B cell (primary cell): Measurements from ENCODE around the gene USH2A. TPM values are rescaled to one million over a fixed set of nuclear protein-coding genes. Genes with fewer than 3 reads are reported as not detected.

Source experiments
- ATAC-seq: fragments of 200-7000 bp; cut with Tn5 transposase; one replicate; pipeline ENCODE4 v1.10.0; 2021; ENCODE audit warnings: low read depth, mild to moderate bottlenecking, moderate number of reproducible peaks, moderate library complexity
- CTCF ChIA-PET: fragments of 350-600 bp; sonication (Branson Sonifier 250); formaldehyde crosslinking; loops from one replicate; lab custom pipeline; 2021; ENCODE audit warnings: antibody characterized with exemption, inconsistent platforms; lab: Charles Lee
- POLR2A ChIA-PET: fragments of 350-600 bp; sonication (Branson Sonifier 250); formaldehyde crosslinking; loops from one replicate; lab custom pipeline; 2021; ENCODE audit warnings: antibody characterized with exemption; lab: Charles Lee
- DNase-seq: peaks from one replicate; pipeline ENCODE4 v3.0.0; 2013
- H2AFZ ChIP-seq: 2 replicates; pipeline ENCODE4 v1.6.1; 2012; ENCODE audit warnings: mild to moderate bottlenecking, low read depth, low read length; ENCODE audit not compliant: insufficient read depth, poor library complexity, severe bottlenecking
- H3K27ac ChIP-seq, 2 donors: 1 replicate in 1 of 2; 2 replicates in 1 of 2; pipeline ENCODE4 v1.5.1; 2012 to 2013; ENCODE audit warnings: low read length in 2 of 2, mild to moderate bottlenecking in 2 of 2, moderate library complexity in 1 of 2
- H3K27me3 ChIP-seq, 4 experiments: fragments of 200-600 bp in 1 of 4; sonication (generic) in 1 of 4; replicated peaks in 1 of 4; 1 replicate in 2 of 4; 2 replicates in 2 of 4; pipeline versions ENCODE4 v1.6.1 to v1.7.0; 2013 to 2016; ENCODE audit warnings: low read length in 3 of 4, mild to moderate bottlenecking in 2 of 4, mixed read lengths in 1 of 4, moderate library complexity in 1 of 4; ENCODE audit not compliant: insufficient read depth in 4 of 4, control insufficient read depth in 3 of 4; ENCODE audit errors: control extremely low read depth in 1 of 4
- H3K36me3 ChIP-seq, 2 experiments: replicated peaks in 1 of 2; 1 replicate in 1 of 2; 2 replicates in 1 of 2; pipeline versions ENCODE4 v1.6.1 to v1.7.1; 2013; ENCODE audit warnings: low read length in 1 of 2; ENCODE audit not compliant: insufficient read depth in 2 of 2, control insufficient read depth in 1 of 2; ENCODE audit errors: control extremely low read depth in 1 of 2, extremely low read depth in 1 of 2
- H3K4me1 ChIP-seq, 2 donors: fragments of 200-600 bp in 1 of 2; sonication (generic) in 1 of 2; 1 replicate in 1 of 2; 2 replicates in 1 of 2; pipeline versions ENCODE4 v1.5.1 to v1.6.1; 2013 to 2017; ENCODE audit warnings: low read length in 2 of 2; ENCODE audit not compliant: control insufficient read depth in 2 of 2, insufficient read depth in 2 of 2
- H3K4me2 ChIP-seq: replicated peaks from 2 replicates; pipeline ENCODE3; 2012; ENCODE audit warnings: mild to moderate bottlenecking, low read depth, low read length; ENCODE audit not compliant: poor library complexity, severe bottlenecking
- H3K4me3 ChIP-seq, 5 experiments: fragments of 200-600 bp in 1 of 5; sonication (generic) in 1 of 5; 1 replicate in 3 of 5; 2 replicates in 2 of 5; pipeline versions ENCODE4 v1.5.1 to v1.7.0; 2011 to 2016; ENCODE audit warnings: low read length in 4 of 5, mild to moderate bottlenecking in 4 of 5, low read depth in 2 of 5, control low read depth in 1 of 5, moderate library complexity in 1 of 5; ENCODE audit not compliant: insufficient read depth in 1 of 5; ENCODE audit errors: control extremely low read depth in 1 of 5, extremely low read depth in 1 of 5
- H3K79me2 ChIP-seq: fragments of 200-600 bp; sonication (generic); one replicate; pipeline ENCODE4 v1.6.0; 2016; ENCODE audit warnings: low read length; ENCODE audit not compliant: control insufficient read depth, insufficient read depth
- H3K9ac ChIP-seq: fragments of 200-600 bp; sonication (generic); 2 replicates; pipeline ENCODE4 v1.6.1; 2017; ENCODE audit warnings: mild to moderate bottlenecking, low read length, moderate library complexity
- H3K9me3 ChIP-seq, 3 donors: one replicate each; pipeline versions ENCODE4 v1.6.1 to v1.7.1; 2013; ENCODE audit warnings: low read length in 2 of 3; ENCODE audit not compliant: control insufficient read depth in 2 of 3, insufficient read depth in 1 of 3; ENCODE audit errors: control extremely low read depth in 1 of 3
- H4K20me1 ChIP-seq: 2 replicates; pipeline ENCODE4 v1.6.0; 2012; ENCODE audit warnings: mild to moderate bottlenecking, low read length; ENCODE audit not compliant: insufficient read depth, control insufficient read depth, poor library complexity, severe bottlenecking
- H3K27ac Mint-ChIP-seq: one replicate; pipeline ENCODE4 v1.8.0; 2021; ENCODE audit warnings: mixed read lengths
- H3K27me3 Mint-ChIP-seq: one replicate; pipeline ENCODE4 v1.8.0; 2021; ENCODE audit warnings: mixed read lengths
- H3K4me1 Mint-ChIP-seq: one replicate; pipeline ENCODE4 v1.8.0; 2021; ENCODE audit warnings: mixed read lengths
- H3K4me3 Mint-ChIP-seq: one replicate; pipeline ENCODE4 v1.8.0; 2021; ENCODE audit warnings: mixed read lengths
- H3K9me3 Mint-ChIP-seq: one replicate; pipeline ENCODE4 v1.8.0; 2022; ENCODE audit warnings: mixed read lengths; ENCODE audit not compliant: insufficient read depth
- CTCF ChIP-seq: fragments of 200-600 bp; IDR thresholded peaks from one replicate; pipeline ENCODE4 v1.8.0; 2022; ENCODE audit warnings: antibody characterized with exemption, mild to moderate bottlenecking
- EZH2 ChIP-seq: IDR thresholded peaks from 2 replicates; pipeline ENCODE4 v1.6.1; 2012; ENCODE audit warnings: borderline replicate concordance, low read depth, mild to moderate bottlenecking, moderate library complexity, low read length; ENCODE audit not compliant: insufficient read depth, poor library complexity, severe bottlenecking
- WGBS: methylation state at CpG from one replicate; pipeline ENCODE4 v1.1.5; 2013; ENCODE audit warnings: missing lambda C conversion rate; ENCODE audit not compliant: insufficient coverage; 5-methylcytosine and 5-hydroxymethylcytosine counted together
- intact Hi-C: fragments of 100-400 bp; cut with micrococcal nuclease; formaldehyde crosslinking; loops from one replicate; pipeline ENCODE4 v1.10.0; 2022
- polyA plus RNA-seq: library from polyadenylated mRNA; depleted of rRNA; stranded (reverse); fragments of >200 nt; gene quantifications from 2 replicates; pipeline ENCODE4 v1.2.3, GENCODE V29; 2012
- small RNA-seq: library from RNA; depleted of rRNA; stranded (forward); fragments of <200 nt; gene quantifications from one replicate; pipeline ENCODE3, GENCODE V24; 2012; ENCODE audit warnings: low replicate concordance, low read depth; ENCODE audit not compliant: insufficient read length
- total RNA-seq, 2 donors: library from RNA; stranded (reverse); fragments of 120-200 nt in 1 of 2; gene quantifications; 1 replicate in 1 of 2; 2 replicates in 1 of 2; pipeline versions ENCODE4 v1.2.3 to v1.2.4, GENCODE V29; 2013 to 2022

USH2A gene
- total and polyA plus RNA-seq, 2 donors (not counting 1 experiment from before 2014, with no cell fraction given) = 0.01 TPM; not detected in 1

- H3K4me1 ChIP-seq = no peaks in the 10 kb centered on the region
- no CpG with 5 or more reads among the region's 2 CpGs for WGBS
- H4K20me1 ChIP-seq = no peaks in the 10 kb centered on the region
- no peaks in the 10 kb centered on the region for H3K79me2 ChIP-seq
- H3K27me3 ChIP-seq = no peaks in the 10 kb centered on the region
- H3K36me3 ChIP-seq = peaks cover 0 to 3% of the 10 kb centered on the region in 2 experiments
- peaks cover 0 to 4% (median 2%) of the 10 kb centered on the region in 3 donors for H3K9me3 ChIP-seq
- Mint-ChIP-seq H3K4me3 (no peak overlapping the region), H3K27me3 (no peaks in the 10 kb centered on the region), H3K9me3 (no peaks in the 10 kb centered on the region), H3K27ac (no peak overlapping the region), H3K4me1 (no peaks in the 10 kb centered on the region)
- H3K27ac ChIP-seq = no peak overlapping the region
- H3K9ac ChIP-seq = no peak overlapping the region
- ATAC-seq (no peak), DNase-seq (no peak)
- intact Hi-C loops = no loop called here
- no peak overlapping the region for H3K4me3 ChIP-seq
- H2AFZ ChIP-seq = no peak overlapping the region
- H3K4me2 ChIP-seq = no peak overlapping the region
- ChIA-PET CTCF (no interaction called here), POLR2A (no interaction called here)
- TF ChIP-seq CTCF = no peak
- TF ChIP-seq EZH2 = no peak
Observed at GRCh38 chr1:215581896-215582295, 841.4 kb downstream of the USH2A start.

Small RNAs within 50 kb of the gene (small RNA-seq; reads per million reads assigned to genes)
- gene MRPS18BP1 (not detected), gene RF00108 (1.3 reads per million)
